ENCODE measurements around the gene PDZD2.

Gene PDZD2

DNA sequence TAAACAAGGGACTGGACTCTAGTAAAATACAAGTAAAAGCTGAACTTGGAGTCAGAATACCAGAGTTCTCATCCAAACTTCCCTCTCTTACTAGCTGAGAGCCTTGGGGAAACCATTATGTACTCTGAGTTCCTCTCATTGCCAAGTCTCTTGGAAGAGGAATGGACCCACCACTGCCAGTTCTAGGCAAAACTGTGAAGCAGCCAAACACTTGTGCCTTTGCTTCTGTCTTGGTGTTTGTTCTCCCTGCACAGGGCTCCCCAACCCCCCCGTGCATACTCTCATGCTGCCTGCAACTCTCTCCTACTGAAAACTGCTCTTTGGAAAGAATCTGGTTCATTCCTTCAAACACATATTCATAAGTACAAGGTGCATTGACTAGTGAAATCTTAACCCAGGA, 102.6 kb downstream of the PDZD2 start:
- Histone ChIP-seq H3K36me3 (ENCODE audit: control insufficient read depth, insufficient read depth, low read length) (no peaks in the 10 kb centered on the region), H3K9me3 (ENCODE audit: control insufficient read depth, insufficient read depth, low read length) (no peaks in the 10 kb centered on the region), H3K9ac (ENCODE audit: low read depth, low read length) (no peak overlapping the region), H3K4me1 (ENCODE audit: control insufficient read depth, insufficient read depth, low read length) (no peaks in the 10 kb centered on the region), H3K27me3 (ENCODE audit: control insufficient read depth, insufficient read depth, low read length) (no peaks in the 10 kb centered on the region), H3K4me3 (ENCODE audit: low read depth, low read length) (no peak overlapping the region)

DNA sequence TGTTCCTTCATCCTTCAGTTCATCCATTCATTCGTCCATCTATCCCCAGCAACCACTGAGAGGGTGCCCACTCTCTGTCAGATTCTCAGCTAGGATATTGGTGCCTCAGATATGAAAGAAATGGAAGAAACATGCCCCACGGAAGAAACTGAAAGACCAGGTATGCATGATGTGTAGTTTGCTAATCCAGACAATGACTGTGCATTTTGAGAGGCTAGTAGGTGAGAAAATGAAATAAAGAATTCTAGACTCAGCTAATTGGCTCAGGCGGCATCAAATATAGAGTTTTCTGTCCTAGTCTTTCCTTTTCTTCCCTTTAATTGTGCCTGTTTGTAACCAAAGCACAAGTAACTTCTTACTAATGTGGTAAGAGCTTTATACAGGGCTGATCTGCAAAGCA, 104.7 kb downstream of the PDZD2 start:
- Histone ChIP-seq H3K4me1 (ENCODE audit: control insufficient read depth, insufficient read depth, low read length) (no peaks in the 10 kb centered on the region), H3K36me3 (ENCODE audit: control insufficient read depth, insufficient read depth, low read length) (no peaks in the 10 kb centered on the region), H3K9me3 (ENCODE audit: control insufficient read depth, insufficient read depth, low read length) (no peaks in the 10 kb centered on the region), H3K4me3 (ENCODE audit: low read depth, low read length) (no peak overlapping the region), H3K9ac (ENCODE audit: low read depth, low read length) (no peak overlapping the region), H3K27me3 (ENCODE audit: control insufficient read depth, insufficient read depth, low read length) (no peaks in the 10 kb centered on the region)

GRCh38 chr5:31748458-31749172, 109.7 kb downstream of the PDZD2 start:
- no peaks in the 10 kb centered on the region for H3K36me3 ChIP-seq (ENCODE audit: control insufficient read depth, insufficient read depth, low read length)
- H3K9me3 ChIP-seq (ENCODE audit: control insufficient read depth, insufficient read depth, low read length) = no peaks in the 10 kb centered on the region
- no peak overlapping the region for H3K4me3 ChIP-seq (ENCODE audit: low read depth, low read length)
- H3K27me3 ChIP-seq (ENCODE audit: control insufficient read depth, insufficient read depth, low read length) = no peaks in the 10 kb centered on the region
- H3K9ac ChIP-seq (ENCODE audit: low read depth, low read length) = no peak overlapping the region
- no peaks in the 10 kb centered on the region for H3K4me1 ChIP-seq (ENCODE audit: control insufficient read depth, insufficient read depth, low read length)

GRCh38 chr5:31750215-31750614, 111.3 kb downstream of the PDZD2 start:
- Histone ChIP-seq H3K4me3 (ENCODE audit: low read depth, low read length) (no peak overlapping the region), H3K27me3 (ENCODE audit: control insufficient read depth, insufficient read depth, low read length) (peaks cover 5% of the 10 kb centered on the region), H3K9ac (ENCODE audit: low read depth, low read length) (no peak overlapping the region), H3K4me1 (ENCODE audit: control insufficient read depth, insufficient read depth, low read length) (peaks cover 2% of the 10 kb centered on the region), H3K36me3 (ENCODE audit: control insufficient read depth, insufficient read depth, low read length) (no peaks in the 10 kb centered on the region), H3K9me3 (ENCODE audit: control insufficient read depth, insufficient read depth, low read length) (no peaks in the 10 kb centered on the region)

DNA sequence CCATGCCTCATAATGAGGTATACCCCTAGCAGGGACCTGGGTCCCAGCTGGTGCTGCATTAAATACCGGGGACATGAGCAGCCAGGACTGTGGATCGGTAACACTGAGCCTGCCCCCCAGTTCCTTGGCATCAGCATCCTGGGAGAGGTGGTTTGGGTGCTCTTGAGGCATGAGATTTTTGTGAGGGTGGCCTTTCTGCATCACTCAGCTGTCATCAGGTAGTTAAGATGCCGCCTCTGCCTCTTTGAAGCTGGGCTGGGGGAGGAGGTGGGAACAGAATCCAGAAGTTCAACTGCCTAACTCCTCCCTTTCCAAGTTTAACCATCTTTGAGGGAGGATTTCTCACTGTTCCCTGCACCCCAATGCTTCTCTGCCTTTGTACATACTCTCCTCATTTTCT, 112.7 kb downstream of the PDZD2 start:
- no peaks in the 10 kb centered on the region for H3K36me3 ChIP-seq (ENCODE audit: control insufficient read depth, insufficient read depth, low read length)
- H3K9ac ChIP-seq (ENCODE audit: low read depth, low read length) = no peak overlapping the region
- H3K9me3 ChIP-seq (ENCODE audit: control insufficient read depth, insufficient read depth, low read length) = no peaks in the 10 kb centered on the region
- H3K27me3 ChIP-seq (ENCODE audit: control insufficient read depth, insufficient read depth, low read length) = peaks cover 5% of the 10 kb centered on the region
- H3K4me1 ChIP-seq (ENCODE audit: control insufficient read depth, insufficient read depth, low read length) = peaks cover 2% of the 10 kb centered on the region
- H3K4me3 ChIP-seq (ENCODE audit: low read depth, low read length) = no peak overlapping the region

DNA sequence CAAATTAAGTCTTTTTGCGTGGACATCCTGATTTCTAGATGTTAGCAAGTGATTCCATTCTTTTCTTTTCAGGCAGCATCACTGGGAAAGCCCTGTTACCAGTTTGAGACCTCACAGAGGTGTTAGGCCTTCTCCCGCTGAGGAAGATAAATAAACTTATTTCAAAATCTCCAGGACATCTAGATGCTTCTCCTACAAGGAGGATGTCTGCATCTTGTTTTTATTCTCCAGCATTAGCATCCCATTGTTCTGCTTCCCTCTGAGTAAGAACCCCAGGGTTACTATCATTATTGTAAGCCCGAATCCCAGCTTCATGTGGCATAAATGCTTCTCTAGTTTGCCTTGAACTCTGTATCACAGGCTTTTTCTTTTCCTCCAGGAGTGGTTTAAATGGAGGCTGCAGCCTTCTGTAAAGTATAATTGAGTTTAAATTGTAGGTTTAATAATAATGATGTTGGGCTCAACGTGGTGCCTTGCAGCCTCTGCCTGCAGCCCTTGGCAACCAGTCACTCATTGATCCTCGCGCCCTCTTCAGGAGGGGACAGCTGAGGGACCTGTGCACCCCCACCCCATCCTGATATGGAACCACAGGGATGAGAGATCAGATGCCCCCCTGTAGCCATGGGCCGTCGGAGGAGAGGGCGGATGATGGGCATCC, 114.9 kb downstream of the PDZD2 start:
- Histone ChIP-seq H3K4me1 (ENCODE audit: control insufficient read depth, insufficient read depth, low read length) (peaks cover 2% of the 10 kb centered on the region), H3K9ac (ENCODE audit: low read depth, low read length) (no peak overlapping the region), H3K9me3 (ENCODE audit: control insufficient read depth, insufficient read depth, low read length) (no peaks in the 10 kb centered on the region), H3K36me3 (ENCODE audit: control insufficient read depth, insufficient read depth, low read length) (no peaks in the 10 kb centered on the region), H3K27me3 (ENCODE audit: control insufficient read depth, insufficient read depth, low read length) (peaks cover 5% of the 10 kb centered on the region), H3K4me3 (ENCODE audit: low read depth, low read length) (no peak overlapping the region)

- no peak overlapping the region for H3K4me3 ChIP-seq (ENCODE audit: low read depth, low read length)
- H3K4me1 ChIP-seq (ENCODE audit: control insufficient read depth, insufficient read depth, low read length) = peaks cover 2% of the 10 kb centered on the region
- no peaks in the 10 kb centered on the region for H3K36me3 ChIP-seq (ENCODE audit: control insufficient read depth, insufficient read depth, low read length)
- H3K9ac ChIP-seq (ENCODE audit: low read depth, low read length) = no peak overlapping the region
- no peaks in the 10 kb centered on the region for H3K9me3 ChIP-seq (ENCODE audit: control insufficient read depth, insufficient read depth, low read length)
- H3K27me3 ChIP-seq (ENCODE audit: control insufficient read depth, insufficient read depth, low read length) = peaks cover 5% of the 10 kb centered on the region
Observed at GRCh38 chr5:31754358-31754704, 115.4 kb downstream of the PDZD2 start.

- no peak overlapping the region for H3K4me3 ChIP-seq (ENCODE audit: low read depth, low read length)
- H3K27me3 ChIP-seq (ENCODE audit: control insufficient read depth, insufficient read depth, low read length) = peaks cover 5% of the 10 kb centered on the region
- H3K36me3 ChIP-seq (ENCODE audit: control insufficient read depth, insufficient read depth, low read length) = no peaks in the 10 kb centered on the region
- H3K4me1 ChIP-seq (ENCODE audit: control insufficient read depth, insufficient read depth, low read length) = peaks cover 2% of the 10 kb centered on the region
- no peak overlapping the region for H3K9ac ChIP-seq (ENCODE audit: low read depth, low read length)
- H3K9me3 ChIP-seq (ENCODE audit: control insufficient read depth, insufficient read depth, low read length) = no peaks in the 10 kb centered on the region
Observed at GRCh38 chr5:31754741-31755675, 116.1 kb downstream of the PDZD2 start.

- Histone ChIP-seq H3K4me1 (ENCODE audit: control insufficient read depth, insufficient read depth, low read length) (peaks cover 2% of the 10 kb centered on the region), H3K4me3 (ENCODE audit: low read depth, low read length) (no peak overlapping the region), H3K9me3 (ENCODE audit: control insufficient read depth, insufficient read depth, low read length) (no peaks in the 10 kb centered on the region), H3K27me3 (ENCODE audit: control insufficient read depth, insufficient read depth, low read length) (peaks cover 5% of the 10 kb centered on the region), H3K9ac (ENCODE audit: low read depth, low read length) (no peak overlapping the region), H3K36me3 (ENCODE audit: control insufficient read depth, insufficient read depth, low read length) (no peaks in the 10 kb centered on the region)
Observed at GRCh38 chr5:31755676-31756230, 116.8 kb downstream of the PDZD2 start.

- no peak overlapping the region for H3K9ac ChIP-seq (ENCODE audit: low read depth, low read length)
- H3K4me1 ChIP-seq (ENCODE audit: control insufficient read depth, insufficient read depth, low read length) = peaks cover 2% of the 10 kb centered on the region
- H3K4me3 ChIP-seq (ENCODE audit: low read depth, low read length) = no peak overlapping the region
- H3K27me3 ChIP-seq (ENCODE audit: control insufficient read depth, insufficient read depth, low read length) = peaks cover 5% of the 10 kb centered on the region
- no peaks in the 10 kb centered on the region for H3K36me3 ChIP-seq (ENCODE audit: control insufficient read depth, insufficient read depth, low read length)
- no peaks in the 10 kb centered on the region for H3K9me3 ChIP-seq (ENCODE audit: control insufficient read depth, insufficient read depth, low read length)
Observed at GRCh38 chr5:31757806-31758205, 118.9 kb downstream of the PDZD2 start.

DNA sequence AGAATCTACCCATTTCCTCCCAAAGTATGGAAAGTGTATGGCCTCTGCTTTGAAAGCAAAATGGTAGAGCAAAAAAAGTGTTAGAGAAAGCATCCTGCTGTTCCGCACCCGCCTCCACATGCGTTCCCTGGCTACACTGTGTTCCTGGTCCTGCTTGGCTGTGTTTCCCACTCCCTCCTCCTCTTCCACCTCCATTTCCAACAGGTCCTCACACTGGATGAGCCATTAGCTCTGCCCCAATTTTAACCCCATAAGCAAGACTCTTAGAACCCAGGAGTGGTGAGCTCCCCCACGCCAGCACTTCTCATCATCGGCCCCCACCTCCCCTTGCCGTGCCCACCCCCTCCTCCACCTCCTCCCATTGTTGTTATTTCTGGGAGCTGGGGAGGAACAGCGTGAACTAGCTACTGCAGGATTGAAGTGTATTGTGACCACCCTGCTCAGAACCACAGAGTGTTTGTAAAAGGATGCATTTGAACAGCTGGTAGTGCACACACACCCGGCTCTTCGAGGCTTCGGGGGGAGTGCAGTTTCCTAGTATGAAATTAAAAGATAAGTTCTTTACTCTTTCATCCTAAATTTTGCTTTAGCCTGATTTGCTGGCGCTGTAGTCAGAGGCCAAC, 120.0 kb downstream of the PDZD2 start:
- H3K4me3 ChIP-seq (ENCODE audit: low read depth, low read length) = no peak overlapping the region
- H3K27me3 ChIP-seq (ENCODE audit: control insufficient read depth, insufficient read depth, low read length) = peaks cover 5% of the 10 kb centered on the region
- H3K9me3 ChIP-seq (ENCODE audit: control insufficient read depth, insufficient read depth, low read length) = no peaks in the 10 kb centered on the region
- H3K9ac ChIP-seq (ENCODE audit: low read depth, low read length) = no peak overlapping the region
- H3K4me1 ChIP-seq (ENCODE audit: control insufficient read depth, insufficient read depth, low read length) = peaks cover 2% of the 10 kb centered on the region
- H3K36me3 ChIP-seq (ENCODE audit: control insufficient read depth, insufficient read depth, low read length) = no peaks in the 10 kb centered on the region
